Caco-2 (cell line): ENCODE results near the gene ATP13A2. TPM values are rescaled to one million over a fixed set of nuclear protein-coding genes. Genes with fewer than 3 reads are reported as not detected.

Experiments
- BruUV-seq: library from RNA; stranded (reverse); fragments of 400-500 nt; replicated peaks from 2 replicates; lab custom pipeline; 2021; lab: Mats Ljungman, UMichigan
- CTCF ChIA-PET: fragments of 300-600 bp; sonication (Branson Sonifier 250); formaldehyde crosslinking; loops from one replicate; lab custom pipeline; 2022; ENCODE audit warnings: antibody characterized with exemption; lab: Charles Lee
- POLR2A ChIA-PET: fragments of 300-600 bp; sonication (Branson Sonifier 250); formaldehyde crosslinking; loops from one replicate; lab custom pipeline; 2022; ENCODE audit warnings: antibody characterized with exemption; lab: Charles Lee
- DNase-seq, 2 experiments: peaks; one replicate each; pipeline versions ENCODE4 v3.0.0 to v3.0.0-alpha.2; 2020 to 2022
- H3K27me3 ChIP-seq: replicated peaks from 2 replicates; pipeline ENCODE4 v1.6.0; 2011; ENCODE audit warnings: low read length; ENCODE audit not compliant: control insufficient read depth, insufficient read depth
- H3K36me3 ChIP-seq: 2 replicates; pipeline ENCODE4 v1.5.1; 2011; ENCODE audit warnings: low read length; ENCODE audit not compliant: control insufficient read depth, insufficient read depth
- H3K4me1 ChIP-seq: fragments of 250-450 bp; sonication (Bioruptor Pico); 2 replicates; pipeline ENCODE4 v1.5.1; 2020; ENCODE audit warnings: mild to moderate bottlenecking
- H3K4me3 ChIP-seq: 2 replicates; pipeline ENCODE4 v1.5.1; 2011; ENCODE audit warnings: low read depth, mild to moderate bottlenecking, control low read depth, low read length
- H3K9me3 ChIP-seq: fragments of 250-450 bp; sonication (Bioruptor Pico); 2 replicates; pipeline ENCODE4 v1.5.1; 2020; ENCODE audit warnings: mild to moderate bottlenecking, moderate library complexity
- H3K27ac Mint-ChIP-seq: one replicate; pipeline ENCODE4 v1.8.0; 2022; ENCODE audit warnings: mixed read lengths; ENCODE audit not compliant: unreplicated experiment
- H3K27me3 Mint-ChIP-seq: one replicate; pipeline ENCODE4 v1.8.0; 2022; ENCODE audit warnings: mixed read lengths; ENCODE audit not compliant: insufficient read depth, unreplicated experiment
- H3K36me3 Mint-ChIP-seq: one replicate; pipeline ENCODE4 v1.8.0; 2022; ENCODE audit warnings: mild to moderate bottlenecking, mixed read lengths; ENCODE audit not compliant: insufficient read depth, unreplicated experiment
- H3K4me1 Mint-ChIP-seq: one replicate; pipeline ENCODE4 v1.8.0; 2022; ENCODE audit warnings: low read depth, mixed read lengths; ENCODE audit not compliant: unreplicated experiment
- H3K4me3 Mint-ChIP-seq: one replicate; pipeline ENCODE4 v1.8.0; 2022; ENCODE audit warnings: mild to moderate bottlenecking, moderate library complexity, mixed read lengths; ENCODE audit not compliant: unreplicated experiment
- H3K9me3 Mint-ChIP-seq: one replicate; pipeline ENCODE4 v1.8.0; 2022; ENCODE audit warnings: mixed read lengths; ENCODE audit not compliant: unreplicated experiment
- intact Hi-C: fragments of 100-400 bp; cut with micrococcal nuclease; formaldehyde crosslinking; loops from one replicate; pipeline ENCODE4 v1.10.0; 2022; ENCODE audit not compliant: unreplicated experiment
- total RNA-seq: library from RNA; stranded (reverse); gene quantifications from 2 replicates; pipeline ENCODE4 v1.2.3, GENCODE V29; 2022
- TF ChIP-seq, protein P1 (sequence below), 2 experiments: fragments of 200-600 bp in 1 of 2; IDR thresholded peaks; 1 replicate in 1 of 2; 2 replicates in 1 of 2; pipeline versions ENCODE4 v1.5.1 to v1.8.0; 2011 to 2022; ENCODE audit warnings: antibody characterized with exemption in 1 of 2, control low read depth in 1 of 2, inconsistent platforms in 1 of 2, low read depth in 1 of 2, low read length in 1 of 2, mild to moderate bottlenecking in 1 of 2, moderate library complexity in 1 of 2; ENCODE audit not compliant: insufficient read depth in 1 of 2, severe bottlenecking in 1 of 2, unreplicated experiment in 1 of 2

The ATP13A2 gene
- total RNA-seq, 1 experiment from 2014 or later: 58.4 TPM

DNA sequence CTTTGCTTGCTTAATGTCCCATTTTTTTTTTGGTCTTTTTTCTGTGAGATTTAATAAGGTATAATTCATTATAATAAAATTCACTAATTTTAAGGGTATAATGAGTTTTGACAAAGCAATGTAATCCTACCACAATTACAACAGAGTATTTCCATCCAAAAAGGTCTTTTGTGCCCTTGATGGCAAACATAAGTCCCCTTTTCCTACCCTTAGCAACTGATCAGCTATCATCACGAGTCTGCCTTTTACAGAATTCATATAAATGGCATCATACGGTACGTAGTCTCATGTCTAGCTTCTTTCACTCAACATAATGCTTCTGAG lies 34.6 kb upstream of the ATP13A2 start:
- Mint-ChIP-seq H3K4me1 (no peaks in the 10 kb centered on the region), H3K4me3 (no peak overlapping the region), H3K27me3 (no peaks in the 10 kb centered on the region), H3K27ac (no peak overlapping the region), H3K9me3 (no peaks in the 10 kb centered on the region), H3K36me3 (peaks cover 45% of the 10 kb centered on the region)
- no TSS peak for BruUV-seq
- ChIA-PET CTCF (interaction anchor here (0.7 to 2.0 kb wide), 2 partner anchors 92 to 94 kb away, joined by 3 to 5 read pairs; no protein-coding TSS in a partner anchor), POLR2A (no interaction called here)
- DNase-seq: no peak
- intact Hi-C loops: loop anchor here (1.0 kb wide), 1 partner anchor 95 kb away; no protein-coding TSS in a partner anchor
- no peaks in the 10 kb centered on the region for H3K27me3 ChIP-seq
- peaks cover 4% of the 10 kb centered on the region; the same call in 1 of the 2 replicates for H3K36me3 ChIP-seq
- no peaks in the 10 kb centered on the region for H3K9me3 ChIP-seq
- no peak overlapping the region for H3K4me3 ChIP-seq
- TF ChIP-seq, protein P1, sequence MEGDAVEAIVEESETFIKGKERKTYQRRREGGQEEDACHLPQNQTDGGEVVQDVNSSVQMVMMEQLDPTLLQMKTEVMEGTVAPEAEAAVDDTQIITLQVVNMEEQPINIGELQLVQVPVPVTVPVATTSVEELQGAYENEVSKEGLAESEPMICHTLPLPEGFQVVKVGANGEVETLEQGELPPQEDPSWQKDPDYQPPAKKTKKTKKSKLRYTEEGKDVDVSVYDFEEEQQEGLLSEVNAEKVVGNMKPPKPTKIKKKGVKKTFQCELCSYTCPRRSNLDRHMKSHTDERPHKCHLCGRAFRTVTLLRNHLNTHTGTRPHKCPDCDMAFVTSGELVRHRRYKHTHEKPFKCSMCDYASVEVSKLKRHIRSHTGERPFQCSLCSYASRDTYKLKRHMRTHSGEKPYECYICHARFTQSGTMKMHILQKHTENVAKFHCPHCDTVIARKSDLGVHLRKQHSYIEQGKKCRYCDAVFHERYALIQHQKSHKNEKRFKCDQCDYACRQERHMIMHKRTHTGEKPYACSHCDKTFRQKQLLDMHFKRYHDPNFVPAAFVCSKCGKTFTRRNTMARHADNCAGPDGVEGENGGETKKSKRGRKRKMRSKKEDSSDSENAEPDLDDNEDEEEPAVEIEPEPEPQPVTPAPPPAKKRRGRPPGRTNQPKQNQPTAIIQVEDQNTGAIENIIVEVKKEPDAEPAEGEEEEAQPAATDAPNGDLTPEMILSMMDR (IDR thresholded peaks at IDR 0.05; ENCODE audit: insufficient read depth in 1 of 2, low read depth in 1 of 2, low read length in 1 of 2, severe bottlenecking in 1 of 2, unreplicated experiment in 1 of 2): no peak
- 0 out of 2 replicates have a peak, but pooled peaks cover 4% of the 10 kb centered on the region for H3K4me1 ChIP-seq

DNA sequence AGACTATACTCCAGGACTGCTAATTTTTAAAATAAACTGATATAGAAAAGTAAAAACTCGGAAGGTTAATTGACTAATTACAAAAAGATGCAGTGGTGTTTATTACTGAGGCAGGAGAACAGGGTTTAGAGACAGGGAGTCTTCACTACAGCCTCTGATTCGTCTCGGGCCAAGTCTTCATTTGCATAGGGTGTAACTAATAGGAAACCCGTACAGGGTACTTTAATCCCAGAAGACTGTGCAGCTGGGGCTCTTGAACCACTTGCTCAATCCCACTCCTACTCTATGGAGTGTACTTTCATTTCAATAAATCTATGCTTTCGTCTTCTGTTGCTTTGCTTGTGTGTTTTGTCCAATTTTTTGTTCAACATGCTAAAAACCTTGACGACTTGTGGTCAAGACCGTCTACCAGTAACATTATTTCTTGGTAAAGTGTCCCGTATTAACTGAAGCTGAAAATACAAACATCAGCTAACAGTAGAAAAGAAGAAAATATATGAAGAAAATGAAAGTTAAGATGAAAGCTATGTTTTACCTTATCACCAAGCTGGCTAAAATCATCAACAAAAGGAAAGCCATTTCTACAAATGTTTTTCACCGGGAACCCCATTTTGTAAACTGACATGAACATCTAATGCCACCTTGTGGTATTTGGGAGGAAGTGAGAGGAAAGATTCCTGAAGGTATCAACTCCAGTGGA lies 34.1 kb upstream of the ATP13A2 start:
- H3K4me3 Mint-ChIP-seq: no peak overlapping the region
- no peaks in the 10 kb centered on the region for H3K27me3 Mint-ChIP-seq
- no peaks in the 10 kb centered on the region for H3K27me3 ChIP-seq
- H3K4me3 ChIP-seq: no peak overlapping the region
- H3K4me1 ChIP-seq: 0 out of 2 replicates have a peak, but pooled peaks cover 4% of the 10 kb centered on the region
- TF ChIP-seq, protein P1 (IDR thresholded peaks at IDR 0.05; ENCODE audit: insufficient read depth in 1 of 2, low read depth in 1 of 2, low read length in 1 of 2, severe bottlenecking in 1 of 2, unreplicated experiment in 1 of 2): peak; percentile 41 to 55
- intact Hi-C loops: loop anchor here (1.0 kb wide), 1 partner anchor 94 kb away; no protein-coding TSS in a partner anchor
- POLR2A ChIA-PET: no interaction called here
- CTCF ChIA-PET: interaction anchor here (0.7 to 2.0 kb wide), 2 partner anchors 92 to 94 kb away, joined by 3 to 5 read pairs; no protein-coding TSS in a partner anchor
- no TSS peak for BruUV-seq
- no peak overlapping the region for H3K27ac Mint-ChIP-seq
- H3K9me3 Mint-ChIP-seq: no peaks in the 10 kb centered on the region
- peaks cover 4% of the 10 kb centered on the region; the same call in 1 of the 2 replicates for H3K36me3 ChIP-seq
- no peaks in the 10 kb centered on the region for H3K4me1 Mint-ChIP-seq
- H3K9me3 ChIP-seq: no peaks in the 10 kb centered on the region
- peaks cover 40% of the 10 kb centered on the region for H3K36me3 Mint-ChIP-seq
- DNase-seq: peak in 1 of 2 experiments; percentile 25

DNA sequence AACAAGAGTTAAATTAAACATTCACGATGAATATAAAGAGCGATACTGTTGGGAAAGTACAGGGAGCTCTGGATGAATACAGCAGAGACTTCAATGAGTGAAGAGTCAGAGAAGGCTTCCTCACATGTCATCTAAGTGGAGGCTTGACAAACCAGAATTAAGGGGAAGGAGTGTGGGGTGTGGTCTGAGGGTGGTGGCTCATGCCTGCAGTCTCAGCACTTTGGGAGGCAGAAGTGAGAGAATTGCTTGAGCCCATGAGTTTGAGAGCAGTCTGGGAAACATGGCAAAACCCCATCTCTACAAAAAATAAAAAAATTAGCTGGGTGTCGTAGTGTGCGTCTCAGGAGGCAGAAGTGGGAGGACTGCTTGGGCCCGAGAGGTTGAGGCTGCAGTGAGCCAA lies 33.4 kb upstream of the ATP13A2 start:
- Histone ChIP-seq H3K4me1 (0 out of 2 replicates have a peak, but pooled peaks cover 4% of the 10 kb centered on the region), H3K36me3 (peaks cover 4% of the 10 kb centered on the region; the same call in 1 of the 2 replicates), H3K27me3 (no peaks in the 10 kb centered on the region), H3K4me3 (no peak overlapping the region), H3K9me3 (no peaks in the 10 kb centered on the region)
- H3K4me3 Mint-ChIP-seq: no peak overlapping the region
- no peaks in the 10 kb centered on the region for H3K9me3 Mint-ChIP-seq
- no peaks in the 10 kb centered on the region for H3K4me1 Mint-ChIP-seq
- no TSS peak for BruUV-seq
- no peak for DNase-seq
- POLR2A ChIA-PET: no interaction called here
- H3K36me3 Mint-ChIP-seq: peaks cover 40% of the 10 kb centered on the region
- intact Hi-C loops: no loop called here
- H3K27ac Mint-ChIP-seq: no peak overlapping the region
- CTCF ChIA-PET: no interaction called here
- H3K27me3 Mint-ChIP-seq: no peaks in the 10 kb centered on the region
- TF ChIP-seq, protein P1 (IDR thresholded peaks at IDR 0.05; ENCODE audit: insufficient read depth in 1 of 2, low read depth in 1 of 2, low read length in 1 of 2, severe bottlenecking in 1 of 2, unreplicated experiment in 1 of 2): no peak
